K562 (cell line): Measurements from ENCODE around the gene PDIA4. TPM values are rescaled to one million over a fixed set of nuclear protein-coding genes. Genes with fewer than 3 reads are reported as not detected.
A peak's percentile ranks its signal among the peaks of the same experiment; 100 is the strongest.

ENCODE experiments used
- CBX5 ChIP-seq: IDR thresholded peaks from 2 replicates; pipeline ENCODE4 v1.6.1; 2014; ENCODE audit warnings: low read depth, borderline replicate concordance
- IRF2 ChIP-seq: sonication (generic); formaldehyde crosslinking; IDR thresholded peaks from 2 replicates; pipeline ENCODE4 v1.8.1; 2022; ENCODE audit warnings: mild to moderate bottlenecking, missing genetic modification reagents
- KDM1A ChIP-seq, 2 experiments: fragments of 450-650 bp; IDR thresholded peaks; 2 replicates each; pipeline ENCODE4 v1.6.1; 2016; ENCODE audit warnings: mild to moderate bottlenecking in 2 of 2
- LEF1 ChIP-seq: fragments of 450-650 bp; IDR thresholded peaks from 2 replicates; pipeline ENCODE4 v1.6.1; 2016; ENCODE audit warnings: mild to moderate bottlenecking
- MAZ ChIP-seq, 2 experiments: fragments of 450-650 bp in 1 of 2; sonication (generic) in 1 of 2; formaldehyde crosslinking; IDR thresholded peaks in 1 of 2; conservative IDR thresholded peaks in 1 of 2; 2 replicates each; pipeline versions ENCODE4 v1.4.0 to v1.5.0; 2020; ENCODE audit warnings: mild to moderate bottlenecking in 1 of 2, missing genetic modification reagents in 1 of 2
- MLLT1 ChIP-seq, 2 experiments: fragments of 450-650 bp; IDR thresholded peaks; 2 replicates each; pipeline ENCODE4 v1.6.1; 2016
- NR3C1 ChIP-seq: sonication (generic); formaldehyde crosslinking; IDR thresholded peaks from 2 replicates; pipeline ENCODE4 v1.8.1; 2022; ENCODE audit warnings: missing genetic modification reagents
- PBX2 ChIP-seq, 2 experiments: IDR thresholded peaks in 1 of 2; conservative IDR thresholded peaks in 1 of 2; 2 replicates each; pipeline ENCODE4 v1.6.1; 2016; ENCODE audit warnings: low read depth in 2 of 2, mild to moderate bottlenecking in 1 of 2, missing compliant biosample characterization in 1 of 2, missing genetic modification characterization in 1 of 2, moderate library complexity in 1 of 2
- TCF15 ChIP-seq: fragments of 250-450 bp; sonication (Bioruptor Pico); IDR thresholded peaks from 2 replicates; pipeline ENCODE4 v1.8.0; 2022; ENCODE audit warnings: moderate library complexity, mild to moderate bottlenecking, inconsistent platforms
- THRAP3 ChIP-seq: fragments of 450-650 bp; IDR thresholded peaks from 2 replicates; pipeline ENCODE4 v1.6.1; 2016; ENCODE audit warnings: mild to moderate bottlenecking, inconsistent platforms, borderline replicate concordance
- TOE1 ChIP-seq, 2 experiments: fragments of 450-650 bp in 1 of 2; sonication (generic) in 1 of 2; formaldehyde crosslinking in 1 of 2; IDR thresholded peaks; 2 replicates each; pipeline versions ENCODE4 v1.7.1 to v1.8.0; 2016 to 2022; ENCODE audit warnings: borderline replicate concordance in 2 of 2, mild to moderate bottlenecking in 2 of 2, antibody characterized with exemption in 1 of 2, inconsistent platforms in 1 of 2, low read depth in 1 of 2, missing genetic modification reagents in 1 of 2, moderate library complexity in 1 of 2
- ZBTB1 ChIP-seq: sonication (generic); formaldehyde crosslinking; IDR thresholded peaks from 2 replicates; pipeline ENCODE4 v1.8.1; 2023; ENCODE audit warnings: missing genetic modification reagents, low read depth, mild to moderate bottlenecking, borderline replicate concordance
- ZMIZ1 ChIP-seq, 2 experiments: fragments of 150-350 bp in 1 of 2; IDR thresholded peaks; 2 replicates each; pipeline ENCODE4 v1.6.1; 2012 to 2016; ENCODE audit warnings: low read depth in 2 of 2, low read length in 2 of 2, mild to moderate bottlenecking in 1 of 2, moderate library complexity in 1 of 2
- ZNF121 ChIP-seq: sonication (generic); formaldehyde crosslinking; conservative IDR thresholded peaks from 2 replicates; pipeline ENCODE4 v1.8.0; 2022; ENCODE audit warnings: missing genetic modification reagents
- ZNF146 ChIP-seq: IDR thresholded peaks from one replicate; pipeline ENCODE4 v1.6.1; 2018; ENCODE audit warnings: missing compliant biosample characterization; ENCODE audit not compliant: unreplicated experiment
- ZNF280B ChIP-seq: fragments of 250-450 bp; sonication (Bioruptor Pico); IDR thresholded peaks from 2 replicates; pipeline ENCODE4 v1.5.1; 2021; ENCODE audit warnings: mild to moderate bottlenecking
- polyA plus RNA-seq, 8 experiments: library from polyadenylated mRNA; depleted of rRNA in 4 of 8; stranded (reverse) in 5 of 8; unstranded in 3 of 8; fragments of >200 nt; fragmentation: Nextera tagmentation in 2 of 8; fragmentation: Illumina TruSeq in 1 of 8; extraction: Ambion mirVana in 2 of 8; extraction: Trizol in 1 of 8; gene quantifications; 2 replicates each; pipeline versions ENCODE4 v1.2.1 to v1.2.3, GENCODE V29; 2011 to 2014; ENCODE audit warnings: inconsistent platforms in 1 of 8, missing spikeins in 1 of 8
- total RNA-seq, 7 experiments: library from RNA; depleted of rRNA in 6 of 7; stranded (reverse); fragments of >200 nt in 6 of 7; fragmentation: Illumina TruSeq in 2 of 7; extraction: Trizol in 2 of 7; gene quantifications; 2 replicates each; pipeline versions ENCODE4 v1.2.1 to v1.2.3, GENCODE V29; 2011 to 2021; ENCODE audit warnings: low replicate concordance in 1 of 7

PDIA4 gene
- total and polyA plus RNA-seq, 9 of the 15 experiments (the other 6 are each of a cell fraction or from before 2014, with no cell fraction given): 9.1 to 175 (median 146) TPM

GRCh38 chr7:148962823-148963582, 65.3 kb downstream of the PDIA4 start (continued):
- TF ChIP-seq ZNF280B (CRISPR knock-in tag): no peak
- 0 out of 4 replicates have a peak, but pooled peaks of 1 of the 2 experiments have one; percentile 49 for TF ChIP-seq MLLT1 (IDR thresholded peaks at IDR 0.05)
- no peak for TF ChIP-seq TCF15 (CRISPR knock-in tag)
- no peak; the same call in 1 of the 2 replicates for TF ChIP-seq TOE1 (IDR thresholded peaks at IDR 0.05; ENCODE audit: borderline replicate concordance)
- no peak for TF ChIP-seq TOE1 (CRISPR knock-in tag; IDR thresholded peaks at IDR 0.05; ENCODE audit: borderline replicate concordance, low read depth)
- no peak for TF ChIP-seq ZNF146 (CRISPR knock-in tag)
- peak; percentile 69 to 89; a peak in 2 of 4 replicates for TF ChIP-seq KDM1A (IDR thresholded peaks at IDR 0.05)
- TF ChIP-seq LEF1: peak; percentile 81
- TF ChIP-seq MAZ (CRISPR knock-in tag; conservative IDR thresholded peaks at IDR 0.05 in 1 of 2, IDR thresholded peaks at IDR 0.05 in 1 of 2): peak; percentile 54 to 63; a peak in 2 of 4 replicates
- TF ChIP-seq NR3C1: no peak
- no peak; the same call in 1 of the 2 replicates for TF ChIP-seq THRAP3
- TF ChIP-seq PBX2 (CRISPR knock-in tag; IDR thresholded peaks at IDR 0.05; ENCODE audit: low read depth): no peak
- peak; percentile 60 for TF ChIP-seq PBX2 (tag; conservative IDR thresholded peaks at IDR 0.05; ENCODE audit: low read depth)
- no peak for TF ChIP-seq ZBTB1
- TF ChIP-seq ZMIZ1 (IDR thresholded peaks at IDR 0.05; ENCODE audit: low read depth in 2 of 2, low read length in 2 of 2): no peak
- TF ChIP-seq ZNF121 (CRISPR knock-in tag): peak; percentile 100
- TF ChIP-seq IRF2: no peak
- no peak for TF ChIP-seq CBX5
